Astrocyte (in vitro differentiated cells and primary cell): Measurements from ENCODE around the gene CDK16.

Experiments
- EZH2 ChIP-seq: IDR thresholded peaks from 2 replicates; pipeline ENCODE4 v1.6.1; 2012; ENCODE audit warnings: mild to moderate bottlenecking, low read length, inconsistent platforms; ENCODE audit not compliant: insufficient read depth
- TF ChIP-seq, protein P1 (sequence below): IDR thresholded peaks from 2 replicates; pipeline ENCODE4 v1.5.1; 2011; ENCODE audit warnings: low read depth, mild to moderate bottlenecking, inconsistent platforms, low read length, moderate library complexity; ENCODE audit not compliant: insufficient read depth

DNA sequence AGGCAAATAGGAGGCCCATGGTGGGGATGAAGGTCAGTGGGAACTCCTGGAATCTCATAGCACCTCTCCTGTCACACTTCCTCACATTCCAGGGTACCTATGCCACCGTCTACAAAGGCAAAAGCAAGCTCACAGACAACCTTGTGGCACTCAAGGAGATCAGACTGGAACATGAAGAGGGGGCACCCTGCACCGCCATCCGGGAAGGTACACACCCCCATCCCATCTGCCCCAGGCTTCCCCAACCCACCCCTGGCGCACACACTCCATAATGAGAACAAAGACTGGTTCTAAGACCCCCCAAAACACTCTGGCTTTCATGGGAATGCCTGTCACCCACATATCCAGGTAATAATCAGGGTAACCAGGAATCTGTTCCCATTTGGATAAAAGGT is 6.4 kb downstream of the CDK16 start:
- TF ChIP-seq, protein P1, sequence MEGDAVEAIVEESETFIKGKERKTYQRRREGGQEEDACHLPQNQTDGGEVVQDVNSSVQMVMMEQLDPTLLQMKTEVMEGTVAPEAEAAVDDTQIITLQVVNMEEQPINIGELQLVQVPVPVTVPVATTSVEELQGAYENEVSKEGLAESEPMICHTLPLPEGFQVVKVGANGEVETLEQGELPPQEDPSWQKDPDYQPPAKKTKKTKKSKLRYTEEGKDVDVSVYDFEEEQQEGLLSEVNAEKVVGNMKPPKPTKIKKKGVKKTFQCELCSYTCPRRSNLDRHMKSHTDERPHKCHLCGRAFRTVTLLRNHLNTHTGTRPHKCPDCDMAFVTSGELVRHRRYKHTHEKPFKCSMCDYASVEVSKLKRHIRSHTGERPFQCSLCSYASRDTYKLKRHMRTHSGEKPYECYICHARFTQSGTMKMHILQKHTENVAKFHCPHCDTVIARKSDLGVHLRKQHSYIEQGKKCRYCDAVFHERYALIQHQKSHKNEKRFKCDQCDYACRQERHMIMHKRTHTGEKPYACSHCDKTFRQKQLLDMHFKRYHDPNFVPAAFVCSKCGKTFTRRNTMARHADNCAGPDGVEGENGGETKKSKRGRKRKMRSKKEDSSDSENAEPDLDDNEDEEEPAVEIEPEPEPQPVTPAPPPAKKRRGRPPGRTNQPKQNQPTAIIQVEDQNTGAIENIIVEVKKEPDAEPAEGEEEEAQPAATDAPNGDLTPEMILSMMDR = no peak
- TF ChIP-seq EZH2 = no peak
